ENCODE results near the gene CPE.

GRCh38 chr4:165428957-165429356 is 50.1 kb downstream of the CPE start:
- TF ChIP-seq CREB5 (CRISPR knock-in tag; IDR thresholded peaks at IDR 0.05; ENCODE audit: low read depth) (no peak), ZFP3 (CRISPR knock-in tag; IDR thresholded peaks at IDR 0.05) (no peak), GLIS3 (CRISPR knock-in tag; IDR thresholded peaks at IDR 0.05) (no peak), TSHZ2 (CRISPR knock-in tag; IDR thresholded peaks at IDR 0.05) (no peak), BACH2 (CRISPR knock-in tag; IDR thresholded peaks at IDR 0.05; ENCODE audit: borderline replicate concordance) (no peak), ZFP30 (CRISPR knock-in tag; IDR thresholded peaks at IDR 0.05) (no peak), TCF4 (CRISPR knock-in tag; IDR thresholded peaks at IDR 0.05; ENCODE audit: borderline replicate concordance) (no peak), ZNF8 (CRISPR knock-in tag; IDR thresholded peaks at IDR 0.05) (no peak), PATZ1 (CRISPR knock-in tag; IDR thresholded peaks at IDR 0.05; ENCODE audit: borderline replicate concordance) (no peak), ESRRG (CRISPR knock-in tag; IDR thresholded peaks at IDR 0.05) (no peak), CSRNP3 (CRISPR knock-in tag; IDR thresholded peaks at IDR 0.05) (no peak), ARNTL (CRISPR knock-in tag; IDR thresholded peaks at IDR 0.05; ENCODE audit: borderline replicate concordance, low read depth) (no peak), ZC3H10 (CRISPR knock-in tag; IDR thresholded peaks at IDR 0.05) (no peak), ZNF70 (CRISPR knock-in tag; IDR thresholded peaks at IDR 0.05) (no peak)

All from SK-N-SH treated with all-trans-retinoic acid at 6 μM for 48 hours (cell line).